Measurements from ENCODE around the gene ELOVL6.

ELOVL6 gene

GRCh38 chr4:110149089-110149488, 49.3 kb downstream of the ELOVL6 start:
- no peak for DNase-seq (ENCODE audit: low read depth)
- TF ChIP-seq CTCF (IDR thresholded peaks at IDR 0.05; ENCODE audit: low read depth, low read length, missing control alignments), result no peak
- no peak overlapping the region for H3K4me3 ChIP-seq (ENCODE audit: low read depth, low read length)

- no peak for TF ChIP-seq CTCF (IDR thresholded peaks at IDR 0.05; ENCODE audit: low read depth, low read length, missing control alignments)
- no peak for DNase-seq (ENCODE audit: low read depth)
- H3K4me3 ChIP-seq (ENCODE audit: low read depth, low read length), result no peak overlapping the region
These were observed 56.0 kb downstream of the ELOVL6 start for GRCh38 chr4:110142461-110142860.

- no peak for DNase-seq (ENCODE audit: low read depth)
- no peak overlapping the region for H3K4me3 ChIP-seq (ENCODE audit: low read depth, low read length)
- TF ChIP-seq CTCF (IDR thresholded peaks at IDR 0.05; ENCODE audit: low read depth, low read length, missing control alignments), result no peak
These were observed 58.6 kb downstream of the ELOVL6 start for GRCh38 chr4:110139815-110140214.

GRCh38 chr4:110139111-110139510, 59.3 kb downstream of the ELOVL6 start:
- DNase-seq (ENCODE audit: low read depth), result no peak
- no peak for TF ChIP-seq CTCF (IDR thresholded peaks at IDR 0.05; ENCODE audit: low read depth, low read length, missing control alignments)
- H3K4me3 ChIP-seq (ENCODE audit: low read depth, low read length), result no peak overlapping the region

GRCh38 chr4:110138551-110138950, 59.9 kb downstream of the ELOVL6 start:
- no peak for DNase-seq (ENCODE audit: low read depth)
- TF ChIP-seq CTCF (IDR thresholded peaks at IDR 0.05; ENCODE audit: low read depth, low read length, missing control alignments), result no peak
- H3K4me3 ChIP-seq (ENCODE audit: low read depth, low read length), result no peak overlapping the region

- H3K4me3 ChIP-seq (ENCODE audit: low read depth, low read length), result no peak overlapping the region
- no peak for TF ChIP-seq CTCF (IDR thresholded peaks at IDR 0.05; ENCODE audit: low read depth, low read length, missing control alignments)
- no peak for DNase-seq (ENCODE audit: low read depth)
These were observed 60.6 kb downstream of the ELOVL6 start for GRCh38 chr4:110137829-110138228.

GRCh38 chr4:110135523-110135922, 62.9 kb downstream of the ELOVL6 start:
- H3K4me3 ChIP-seq (ENCODE audit: low read depth, low read length), result no peak overlapping the region
- no peak for TF ChIP-seq CTCF (IDR thresholded peaks at IDR 0.05; ENCODE audit: low read depth, low read length, missing control alignments)
- no peak for DNase-seq (ENCODE audit: low read depth)

All from GM12864 (cell line).